Measurements from ENCODE around the gene OR11H12. TPM values are rescaled to one million over a fixed set of nuclear protein-coding genes. Genes with fewer than 3 reads are reported as not detected.
"Not testable (repeated sequence)": the region's sequence is repeated elsewhere in the genome, so short reads cannot be mapped to it uniquely, and the experiment has no call there.

The OR11H12 gene
- not detected for total RNA-seq
- polyA plus RNA-seq, result not detected
- long read RNA-seq, donor 1, result 0 reads
- long read RNA-seq, donor 2, result 0 reads
- long read RNA-seq, donor 3, result 0 reads
- long read RNA-seq, donor 4, result 0 reads
- long read RNA-seq, donor 5, result 0 reads
- long read RNA-seq, donor 6, result 0 reads
- long read RNA-seq, donor 7, result 0 reads
- long read RNA-seq, donor 8, result 0 reads
- long read RNA-seq, donor 9, result 0 reads
- long read RNA-seq, donor 10, result 0 reads

- not testable (repeated sequence) for H3K27me3 ChIP-seq (ENCODE audit: control insufficient read depth in 2 of 2, insufficient read depth in 1 of 2, low read length in 1 of 2); H3K4me3 ChIP-seq (ENCODE audit: low read length in 2 of 2); DNase-seq (ENCODE audit: low read depth in 6 of 9, low spot score in 9 of 9); H3K4me1 ChIP-seq (ENCODE audit: control insufficient read depth in 2 of 2, insufficient read depth in 2 of 2, low read length in 2 of 2); H3K27ac ChIP-seq (ENCODE audit: low read depth in 1 of 2, low read length in 1 of 2); H3K36me3 ChIP-seq (ENCODE audit: control insufficient read depth in 2 of 2, insufficient read depth in 2 of 2, low read length in 1 of 2); H3K9me3 ChIP-seq (ENCODE audit: control insufficient read depth in 2 of 2, insufficient read depth in 1 of 2, low read length in 1 of 2)
- WGBS, result no CpG with 5 or more reads among the region's 3 CpGs
Measured at GRCh38 chr14:18600817-18601216, at the start of gene OR11H12. Gene OR11H12, plus strand, starts transcription at chr14:18601117. Its CDS starts 0 bp downstream, at chr14:18601117.

- not testable (repeated sequence) for DNase-seq (ENCODE audit: low read depth in 6 of 9, low spot score in 9 of 9)
Measured at GRCh38 chr14:18582908-18583307, 18.0 kb upstream of the OR11H12 start.

GRCh38 chr14:18626610-18627213 is 25.8 kb downstream of the OR11H12 start:
- not testable (repeated sequence) for DNase-seq (ENCODE audit: low read depth in 6 of 9, low spot score in 9 of 9); H3K36me3 ChIP-seq (ENCODE audit: control insufficient read depth in 2 of 2, insufficient read depth in 2 of 2, low read length in 1 of 2); H3K9me3 ChIP-seq (ENCODE audit: control insufficient read depth in 2 of 2, insufficient read depth in 1 of 2, low read length in 1 of 2); H3K4me3 ChIP-seq (ENCODE audit: low read length in 2 of 2); H3K27ac ChIP-seq (ENCODE audit: low read depth in 1 of 2, low read length in 1 of 2); H3K4me1 ChIP-seq (ENCODE audit: control insufficient read depth in 2 of 2, insufficient read depth in 2 of 2, low read length in 2 of 2); H3K27me3 ChIP-seq (ENCODE audit: control insufficient read depth in 2 of 2, insufficient read depth in 1 of 2, low read length in 1 of 2)
- WGBS, result 81% methylated on average over 7 of the region's 32 CpGs

More at GRCh38 chr14:18582908-18583307, 18.0 kb upstream of the OR11H12 start:
- not testable (repeated sequence) for H3K36me3 ChIP-seq (ENCODE audit: control insufficient read depth in 2 of 2, insufficient read depth in 2 of 2, low read length in 1 of 2); H3K9me3 ChIP-seq (ENCODE audit: control insufficient read depth in 2 of 2, insufficient read depth in 1 of 2, low read length in 1 of 2); H3K4me1 ChIP-seq (ENCODE audit: control insufficient read depth in 2 of 2, insufficient read depth in 2 of 2, low read length in 2 of 2); H3K27ac ChIP-seq (ENCODE audit: low read depth in 1 of 2, low read length in 1 of 2); H3K27me3 ChIP-seq (ENCODE audit: control insufficient read depth in 2 of 2, insufficient read depth in 1 of 2, low read length in 1 of 2); H3K4me3 ChIP-seq (ENCODE audit: low read length in 2 of 2)
- 87% methylated on average over 21 of the region's 31 CpGs for whole genome bisulfite sequencing

GRCh38 chr14:18636066-18636465 is 35.1 kb downstream of the OR11H12 start:
- H3K27ac ChIP-seq (ENCODE audit: low read depth in 1 of 2, low read length in 1 of 2); H3K36me3 ChIP-seq (ENCODE audit: control insufficient read depth in 2 of 2, insufficient read depth in 2 of 2, low read length in 1 of 2); DNase-seq (ENCODE audit: low read depth in 6 of 9, low spot score in 9 of 9); H3K4me3 ChIP-seq (ENCODE audit: low read length in 2 of 2); H3K4me1 ChIP-seq (ENCODE audit: control insufficient read depth in 2 of 2, insufficient read depth in 2 of 2, low read length in 2 of 2); H3K27me3 ChIP-seq (ENCODE audit: control insufficient read depth in 2 of 2, insufficient read depth in 1 of 2, low read length in 1 of 2); H3K9me3 ChIP-seq (ENCODE audit: control insufficient read depth in 2 of 2, insufficient read depth in 1 of 2, low read length in 1 of 2): not testable (repeated sequence)
- WGBS, result 50% methylated on average over 1 of the region's 11 CpGs

GRCh38 chr14:18638032-18638431 is 37.1 kb downstream of the OR11H12 start:
- H3K36me3 ChIP-seq (ENCODE audit: control insufficient read depth in 2 of 2, insufficient read depth in 2 of 2, low read length in 1 of 2); H3K4me1 ChIP-seq (ENCODE audit: control insufficient read depth in 2 of 2, insufficient read depth in 2 of 2, low read length in 2 of 2); H3K27ac ChIP-seq (ENCODE audit: low read depth in 1 of 2, low read length in 1 of 2); DNase-seq (ENCODE audit: low read depth in 6 of 9, low spot score in 9 of 9); H3K27me3 ChIP-seq (ENCODE audit: control insufficient read depth in 2 of 2, insufficient read depth in 1 of 2, low read length in 1 of 2); H3K9me3 ChIP-seq (ENCODE audit: control insufficient read depth in 2 of 2, insufficient read depth in 1 of 2, low read length in 1 of 2); H3K4me3 ChIP-seq (ENCODE audit: low read length in 2 of 2): not testable (repeated sequence)

- H3K4me3 ChIP-seq (ENCODE audit: low read length in 2 of 2); DNase-seq (ENCODE audit: low read depth in 6 of 9, low spot score in 9 of 9); H3K27me3 ChIP-seq (ENCODE audit: control insufficient read depth in 2 of 2, insufficient read depth in 1 of 2, low read length in 1 of 2); H3K27ac ChIP-seq (ENCODE audit: low read depth in 1 of 2, low read length in 1 of 2); H3K9me3 ChIP-seq (ENCODE audit: control insufficient read depth in 2 of 2, insufficient read depth in 1 of 2, low read length in 1 of 2); H3K4me1 ChIP-seq (ENCODE audit: control insufficient read depth in 2 of 2, insufficient read depth in 2 of 2, low read length in 2 of 2); H3K36me3 ChIP-seq (ENCODE audit: control insufficient read depth in 2 of 2, insufficient read depth in 2 of 2, low read length in 1 of 2): not testable (repeated sequence)
- WGBS, result 20% methylated on average over 2 of the region's 4 CpGs
Measured at GRCh38 chr14:18638785-18639184, 37.9 kb downstream of the OR11H12 start.

- WGBS, result 81% methylated on average over 20 of the region's 45 CpGs
- not testable (repeated sequence) for H3K27ac ChIP-seq (ENCODE audit: low read depth in 1 of 2, low read length in 1 of 2); H3K4me1 ChIP-seq (ENCODE audit: control insufficient read depth in 2 of 2, insufficient read depth in 2 of 2, low read length in 2 of 2); H3K36me3 ChIP-seq (ENCODE audit: control insufficient read depth in 2 of 2, insufficient read depth in 2 of 2, low read length in 1 of 2); DNase-seq (ENCODE audit: low read depth in 6 of 9, low spot score in 9 of 9); H3K4me3 ChIP-seq (ENCODE audit: low read length in 2 of 2); H3K27me3 ChIP-seq (ENCODE audit: control insufficient read depth in 2 of 2, insufficient read depth in 1 of 2, low read length in 1 of 2); H3K9me3 ChIP-seq (ENCODE audit: control insufficient read depth in 2 of 2, insufficient read depth in 1 of 2, low read length in 1 of 2)
Measured at GRCh38 chr14:18646075-18646730, 45.3 kb downstream of the OR11H12 start.

All from thymus (tissue), 14 donors.